ENCODE data around the gene CBX6. TPM values are rescaled to one million over a fixed set of nuclear protein-coding genes. Genes with fewer than 3 reads are reported as not detected.

The CBX6 gene
- total and polyA plus RNA-seq, 12 donors, result 21.0 to 151 (median 77.8) TPM

DNA sequence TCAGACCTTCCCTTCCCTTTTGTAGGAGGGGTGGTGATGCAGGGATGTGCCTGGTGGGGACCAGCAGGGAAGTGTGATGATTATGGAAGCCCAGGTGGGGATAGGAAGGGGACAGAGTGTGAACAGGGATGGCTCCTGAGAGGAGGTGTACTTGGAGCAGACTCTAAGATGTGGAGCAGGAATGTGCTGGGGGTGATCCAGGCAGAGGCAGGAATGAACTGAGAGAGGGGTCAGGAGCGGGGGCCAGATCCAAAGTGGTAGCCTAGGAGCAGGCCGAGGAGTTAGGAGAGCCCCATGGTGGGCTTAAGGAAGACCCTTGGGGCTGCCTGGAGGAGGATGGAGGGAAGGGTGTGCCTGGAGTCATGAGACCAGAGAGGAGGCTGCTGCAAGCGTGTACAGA lies 31.9 kb downstream of the CBX6 start:
- peaks cover 3 to 11% of the 10 kb centered on the region in 2 donors for H3K4me1 ChIP-seq (replicated peaks in 1 of 2)
- intact Hi-C loops (cut with DNase I), result loop anchor here (5.0 to 10.0 kb wide), 2 partner anchors 65 to 73 kb away; no protein-coding TSS in a partner anchor
- no peak for DNase-seq
- TF ChIP-seq CTCF (IDR thresholded peaks at IDR 0.05) (no peak), POLR2A (IDR thresholded peaks at IDR 0.05) (no peak)
- WGBS, 4 donors, result 90 to 96% (median 93%) methylated on average over 3 of the region's 3 CpGs
- no peak overlapping the region for H3K4me3 ChIP-seq
- H3K36me3 ChIP-seq (replicated peaks in 1 of 2), result no peaks in the 10 kb centered on the region
- H3K27me3 ChIP-seq, result no peaks in the 10 kb centered on the region
- H3K27ac ChIP-seq, result no peak overlapping the region
- H3K9me3 ChIP-seq (replicated peaks in 1 of 3), result no peaks in the 10 kb centered on the region

GRCh38 chr22:38839686-38840085 lies 32.3 kb downstream of the CBX6 start:
- WGBS, 4 donors, result 96 to 100% (median 99%) methylated on average over 1 of the region's 1 CpG
- Histone ChIP-seq H3K4me1 (replicated peaks in 1 of 2) (peaks cover 3 to 11% of the 10 kb centered on the region in 2 donors), H3K9me3 (replicated peaks in 1 of 3) (no peaks in the 10 kb centered on the region), H3K27me3 (no peaks in the 10 kb centered on the region), H3K4me3 (no peak overlapping the region), H3K27ac (no peak overlapping the region), H3K36me3 (replicated peaks in 1 of 2) (no peaks in the 10 kb centered on the region)
- no peak for DNase-seq
- TF ChIP-seq CTCF (IDR thresholded peaks at IDR 0.05) (no peak), POLR2A (IDR thresholded peaks at IDR 0.05) (no peak)
- intact Hi-C loops (cut with DNase I), result loop anchor here (5.0 to 10.0 kb wide), 2 partner anchors 65 to 72 kb away; no protein-coding TSS in a partner anchor

DNA sequence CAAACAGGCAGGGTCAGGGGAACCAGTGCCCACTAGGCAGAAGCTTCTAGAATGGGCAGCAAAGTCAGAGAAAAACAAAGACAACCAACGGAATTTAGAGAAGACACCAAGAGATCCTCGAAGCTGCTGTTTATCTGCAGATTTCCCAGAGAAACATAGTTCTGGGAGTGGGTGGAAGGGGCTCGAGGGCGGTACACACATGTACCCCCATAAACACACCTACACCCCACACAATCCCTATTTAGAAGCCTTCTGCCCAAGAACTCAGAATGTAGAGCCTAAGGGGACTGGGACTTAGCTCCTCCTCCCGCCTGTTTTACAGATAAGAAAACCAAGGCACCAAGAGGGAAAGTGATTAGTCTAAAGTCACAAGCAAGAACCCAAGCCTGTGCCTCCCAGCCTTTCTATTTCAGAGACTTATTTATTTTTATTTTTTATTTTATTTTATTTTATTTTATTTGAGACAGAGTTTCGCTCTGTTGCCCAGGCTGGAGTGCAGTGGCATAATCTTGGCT lies 34.5 kb downstream of the CBX6 start:
- Histone ChIP-seq H3K27ac (no peak overlapping the region), H3K4me3 (no peak overlapping the region), H3K4me1 (replicated peaks in 1 of 2) (no peaks in the 10 kb centered on the region), H3K9me3 (replicated peaks in 1 of 3) (no peaks in the 10 kb centered on the region), H3K36me3 (replicated peaks in 1 of 2) (no peaks in the 10 kb centered on the region), H3K27me3 (no peaks in the 10 kb centered on the region)
- intact Hi-C loops (cut with DNase I), result no loop called here
- TF ChIP-seq CTCF (IDR thresholded peaks at IDR 0.05), result no peak
- TF ChIP-seq POLR2A (IDR thresholded peaks at IDR 0.05), result no peak
- DNase-seq, result no peak
- 86 to 90% (median 88%) methylated on average over 6 of the region's 6 CpGs for WGBS, 4 donors

- H3K4me3 ChIP-seq, result no peak overlapping the region
- H3K4me1 ChIP-seq (replicated peaks in 1 of 2), result no peaks in the 10 kb centered on the region
- TF ChIP-seq POLR2A (IDR thresholded peaks at IDR 0.05) (no peak), CTCF (IDR thresholded peaks at IDR 0.05) (no peak)
- no peaks in the 10 kb centered on the region for H3K9me3 ChIP-seq (replicated peaks in 1 of 3)
- intact Hi-C loops (cut with DNase I), result no loop called here
- DNase-seq, result no peak
- no peaks in the 10 kb centered on the region for H3K36me3 ChIP-seq (replicated peaks in 1 of 2)
- H3K27me3 ChIP-seq, result no peaks in the 10 kb centered on the region
- no peak overlapping the region for H3K27ac ChIP-seq
- 78 to 81% (median 80%) methylated on average over 18 to 19 of the region's 19 CpGs for WGBS, 4 donors
These were observed 36.1 kb downstream of the CBX6 start for GRCh38 chr22:38835888-38836301.

Measured in adrenal gland (tissue), 12 donors.